Uterus (tissue), 4 donors: ENCODE measurements around the gene DROSHA. TPM values are rescaled to one million over a fixed set of nuclear protein-coding genes. Genes with fewer than 3 reads are reported as not detected.

Experiments
- DNase-seq, 2 donors: peaks; one replicate each; pipeline ENCODE4 v3.0.0-alpha.2; 2019 to 2020
- H3K27ac ChIP-seq, 2 donors: fragments of 200-600 bp; sonication (generic); 1 replicate in 1 of 2; 2 replicates in 1 of 2; pipeline ENCODE4 v1.5.1; 2016 to 2018
- H3K27me3 ChIP-seq, 2 donors: fragments of 200-600 bp; sonication (generic); one replicate each; pipeline ENCODE4 v1.5.1; 2018 to 2019; ENCODE audit warnings: control low read depth in 1 of 2
- H3K36me3 ChIP-seq, 2 donors: fragments of 200-600 bp; sonication (generic); one replicate each; pipeline ENCODE4 v1.5.1; 2019; ENCODE audit warnings: control low read depth in 1 of 2
- H3K4me1 ChIP-seq, 2 donors: fragments of 200-600 bp; sonication (generic); one replicate each; pipeline ENCODE4 v1.5.1; 2018 to 2019; ENCODE audit warnings: control low read depth in 1 of 2
- H3K4me3 ChIP-seq, 2 donors: fragments of 200-600 bp; sonication (generic); 1 replicate in 1 of 2; 2 replicates in 1 of 2; pipeline ENCODE4 v1.5.1; 2018 to 2019; ENCODE audit warnings: mild to moderate bottlenecking in 1 of 2
- H3K9me3 ChIP-seq, 2 donors: fragments of 200-600 bp; sonication (generic); one replicate each; pipeline ENCODE4 v1.5.1; 2019; ENCODE audit warnings: control low read depth in 1 of 2
- CTCF ChIP-seq, 4 experiments: fragments of 200-600 bp in 2 of 4; fragments of 450-650 bp in 2 of 4; sonication (generic) in 2 of 4; IDR thresholded peaks; one replicate each; pipeline ENCODE4 v1.5.1; 2016 to 2019; ENCODE audit warnings: antibody characterized with exemption in 4 of 4, mild to moderate bottlenecking in 2 of 4, moderate library complexity in 1 of 4
- POLR2A ChIP-seq, 2 donors: fragments of 450-650 bp; IDR thresholded peaks; one replicate each; pipeline ENCODE4 v1.6.1; 2016; ENCODE audit warnings: antibody characterized with exemption in 2 of 2, mild to moderate bottlenecking in 1 of 2, moderate library complexity in 1 of 2
- intact Hi-C: fragments of 100-400 bp; cut with DNase I; formaldehyde crosslinking; loops from one replicate; pipeline ENCODE4 v1.15.1; 2023; ENCODE audit warnings: low total_unique reads
- total RNA-seq, 4 donors: library from RNA; depleted of rRNA in 3 of 4; stranded (reverse); fragments of >200 nt in 3 of 4; gene quantifications; one replicate each; pipeline versions ENCODE4 v1.1.0 to v1.2.4, GENCODE V29; 2014 to 2023
- donor health status: DM: yes; HTN: yes; CAD: no.

Gene DROSHA
- total RNA-seq, 4 donors from 2014 or later, result 17.2 to 82.1 (median 40.5) TPM

GRCh38 chr5:31392061-31392460 lies 139.8 kb downstream of the DROSHA start:
- no peak for TF ChIP-seq POLR2A (IDR thresholded peaks at IDR 0.05)
- no peak for DNase-seq
- Histone ChIP-seq H3K27ac (no peak overlapping the region), H3K4me3 (no peak overlapping the region), H3K27me3 (no peaks in the 10 kb centered on the region), H3K4me1 (no peaks in the 10 kb centered on the region), H3K36me3 (no peaks in the 10 kb centered on the region), H3K9me3 (no peaks in the 10 kb centered on the region)
- intact Hi-C loops, result no loop called here

GRCh38 chr5:31390256-31390655 lies 141.6 kb downstream of the DROSHA start:
- no peak for DNase-seq
- intact Hi-C loops, result no loop called here
- Histone ChIP-seq H3K36me3 (no peaks in the 10 kb centered on the region), H3K27me3 (no peaks in the 10 kb centered on the region), H3K4me3 (no peak overlapping the region), H3K4me1 (no peaks in the 10 kb centered on the region), H3K9me3 (no peaks in the 10 kb centered on the region), H3K27ac (no peak overlapping the region)
- TF ChIP-seq POLR2A (IDR thresholded peaks at IDR 0.05), result no peak
- no peak for TF ChIP-seq CTCF (IDR thresholded peaks at IDR 0.05)

- TF ChIP-seq POLR2A (IDR thresholded peaks at IDR 0.05), result no peak
- no peak for TF ChIP-seq CTCF (IDR thresholded peaks at IDR 0.05)
- DNase-seq, result no peak
- Histone ChIP-seq H3K4me3 (no peak overlapping the region), H3K4me1 (no peaks in the 10 kb centered on the region), H3K9me3 (no peaks in the 10 kb centered on the region), H3K27me3 (no peaks in the 10 kb centered on the region), H3K36me3 (no peaks in the 10 kb centered on the region), H3K27ac (no peak overlapping the region)
- intact Hi-C loops, result no loop called here
Measured at GRCh38 chr5:31385774-31386537, 145.9 kb downstream of the DROSHA start.

GRCh38 chr5:31383734-31384133 lies 148.2 kb downstream of the DROSHA start:
- intact Hi-C loops, result no loop called here
- Histone ChIP-seq H3K4me3 (no peak overlapping the region), H3K4me1 (no peaks in the 10 kb centered on the region), H3K9me3 (no peaks in the 10 kb centered on the region), H3K27ac (no peak overlapping the region), H3K36me3 (no peaks in the 10 kb centered on the region), H3K27me3 (no peaks in the 10 kb centered on the region)
- TF ChIP-seq POLR2A (IDR thresholded peaks at IDR 0.05) (no peak), CTCF (IDR thresholded peaks at IDR 0.05) (no peak)
- no peak for DNase-seq

GRCh38 chr5:31382051-31382878 lies 149.6 kb downstream of the DROSHA start:
- DNase-seq, result no peak
- Histone ChIP-seq H3K27me3 (no peaks in the 10 kb centered on the region), H3K27ac (no peak overlapping the region), H3K4me1 (no peaks in the 10 kb centered on the region), H3K36me3 (no peaks in the 10 kb centered on the region), H3K4me3 (no peak overlapping the region), H3K9me3 (no peaks in the 10 kb centered on the region)
- TF ChIP-seq POLR2A (IDR thresholded peaks at IDR 0.05) (no peak), CTCF (IDR thresholded peaks at IDR 0.05) (no peak)
- intact Hi-C loops, result no loop called here
